NCI-H1417 (cell line): ENCODE measurements around the gene CAGE1.

Experiments
- DNase-seq, 3 experiments: peaks; one replicate each; lab custom pipeline; 2025; lab: John Stamatoyannopoulos, UW

The CAGE1 gene

GRCh38 chr6:7311917-7312615 lies 77.5 kb downstream of the CAGE1 start:
- peak in 2 of 3 experiments; percentile 24 to 49 for DNase-seq

GRCh38 chr6:7311176-7311575 lies 78.4 kb downstream of the CAGE1 start:
- no peak for DNase-seq

GRCh38 chr6:7309050-7309449 lies 80.5 kb downstream of the CAGE1 start:
- no peak for DNase-seq

GRCh38 chr6:7307533-7307932 lies 82.0 kb downstream of the CAGE1 start:
- DNase-seq: no peak

- no peak for DNase-seq
Observed at GRCh38 chr6:7304821-7305220, 84.7 kb downstream of the CAGE1 start.

GRCh38 chr6:7301702-7302101 lies 87.8 kb downstream of the CAGE1 start:
- DNase-seq: no peak

GRCh38 chr6:7300926-7301325 lies 88.6 kb downstream of the CAGE1 start:
- DNase-seq: no peak

GRCh38 chr6:7298113-7298512 lies 91.4 kb downstream of the CAGE1 start:
- DNase-seq: no peak

- no peak for DNase-seq
Observed at GRCh38 chr6:7296602-7297001, 92.9 kb downstream of the CAGE1 start.

GRCh38 chr6:7295916-7296315 lies 93.6 kb downstream of the CAGE1 start:
- DNase-seq: no peak

GRCh38 chr6:7292596-7293255 lies 96.8 kb downstream of the CAGE1 start:
- no peak for DNase-seq

- no peak for DNase-seq
Observed at GRCh38 chr6:7290079-7290478, 99.5 kb downstream of the CAGE1 start.

- DNase-seq: no peak
Observed at GRCh38 chr6:7285416-7285815, 104.1 kb downstream of the CAGE1 start.

- DNase-seq: no peak
Observed at GRCh38 chr6:7283676-7284075, 105.9 kb downstream of the CAGE1 start.

- DNase-seq: no peak
Observed at GRCh38 chr6:7282097-7282906, 107.2 kb downstream of the CAGE1 start.
